HepG2 (cell line): ENCODE measurements around the gene TTC39B. TPM values are rescaled to one million over a fixed set of nuclear protein-coding genes. Genes with fewer than 3 reads are reported as not detected.

Experiments
- AHR ChIP-seq: IDR thresholded peaks from 2 replicates; pipeline ENCODE4 v1.6.1; 2018; ENCODE audit warnings: missing genetic modification reagents, missing compliant biosample characterization
- GTF3A ChIP-seq: sonication (generic); formaldehyde crosslinking; conservative IDR thresholded peaks from 2 replicates; pipeline ENCODE4 v1.4.0; 2020; ENCODE audit warnings: mild to moderate bottlenecking, missing genetic modification reagents
- HMGXB3 ChIP-seq: sonication (generic); formaldehyde crosslinking; IDR thresholded peaks from 2 replicates; pipeline ENCODE4 v1.4.0; 2020; ENCODE audit warnings: missing genetic modification reagents, borderline replicate concordance
- MLXIP ChIP-seq: sonication (generic); formaldehyde crosslinking; IDR thresholded peaks from 2 replicates; pipeline ENCODE4 v1.9.0; 2021; ENCODE audit warnings: missing genetic modification reagents, borderline replicate concordance
- NR2F6 ChIP-seq, 2 experiments: IDR thresholded peaks; 2 replicates each; pipeline ENCODE4 v1.6.1; 2016; ENCODE audit warnings: antibody characterized with exemption in 1 of 2, mild to moderate bottlenecking in 1 of 2
- SKI ChIP-seq: fragments of 450-650 bp; IDR thresholded peaks from one replicate; pipeline ENCODE4 v1.6.1; 2018; ENCODE audit warnings: mild to moderate bottlenecking; ENCODE audit not compliant: partially characterized antibody
- SP4 ChIP-seq: sonication (generic); formaldehyde crosslinking; IDR thresholded peaks from 2 replicates; pipeline ENCODE4 v1.8.1; 2023; ENCODE audit warnings: mild to moderate bottlenecking, missing genetic modification reagents
- YY1 ChIP-seq: IDR thresholded peaks from 2 replicates; pipeline ENCODE4 v1.6.1; 2011; ENCODE audit warnings: low read length, low read depth, moderate library complexity, mild to moderate bottlenecking; ENCODE audit not compliant: insufficient read depth, insufficient replicate concordance
- ZNF282 ChIP-seq: fragments of 450-650 bp; IDR thresholded peaks from 2 replicates; pipeline ENCODE4 v1.6.1; 2018; ENCODE audit not compliant: partially characterized antibody
- ZNF775 ChIP-seq: sonication (generic); formaldehyde crosslinking; IDR thresholded peaks from 2 replicates; pipeline ENCODE4 v1.4.0; 2020; ENCODE audit warnings: missing genetic modification reagents, mild to moderate bottlenecking, moderate library complexity, borderline replicate concordance
- polyA plus RNA-seq, 8 experiments: library from polyadenylated mRNA; depleted of rRNA in 3 of 8; stranded (reverse) in 7 of 8; unstranded in 1 of 8; fragments of >200 nt; fragmentation: Illumina TruSeq in 4 of 8; extraction: Trizol in 4 of 8; gene quantifications; 2 replicates each; pipeline versions ENCODE4 v1.2.1 to v1.2.3, GENCODE V29; 2011 to 2016; ENCODE audit warnings: low read depth in 4 of 8, missing spikeins in 1 of 8, mixed read lengths in 1 of 8; ENCODE audit not compliant: insufficient read depth in 1 of 8
- total RNA-seq, 5 experiments: library from RNA; depleted of rRNA; stranded (reverse); fragments of >200 nt; fragmentation: Illumina TruSeq; extraction: Trizol; gene quantifications; 2 replicates each; pipeline ENCODE4 v1.2.3, GENCODE V29; 2016; ENCODE audit warnings: low read depth in 1 of 5
- TF ChIP-seq, protein P1 (sequence below): sonication (generic); formaldehyde crosslinking; IDR thresholded peaks from 2 replicates; pipeline ENCODE4 v1.4.0; 2020; ENCODE audit warnings: mild to moderate bottlenecking, missing genetic modification reagents

The TTC39B gene
- total and polyA plus RNA-seq, 2 of the 13 experiments (the other 11 are each of a cell fraction or from before 2014, with no cell fraction given) = 14.3 to 19.4 TPM

- peak; percentile 78 for TF ChIP-seq YY1
- TF ChIP-seq SP4 (CRISPR knock-in tag) = peak; percentile 78
- TF ChIP-seq ZNF282 = no peak
- 0 out of 2 replicates have a peak, but pooled peaks have one; percentile 35 for TF ChIP-seq ZNF775 (CRISPR knock-in tag)
- no peak for TF ChIP-seq NR2F6 (IDR thresholded peaks at IDR 0.05)
- TF ChIP-seq NR2F6 (CRISPR knock-in tag; IDR thresholded peaks at IDR 0.05) = no peak
- TF ChIP-seq, protein P1, sequence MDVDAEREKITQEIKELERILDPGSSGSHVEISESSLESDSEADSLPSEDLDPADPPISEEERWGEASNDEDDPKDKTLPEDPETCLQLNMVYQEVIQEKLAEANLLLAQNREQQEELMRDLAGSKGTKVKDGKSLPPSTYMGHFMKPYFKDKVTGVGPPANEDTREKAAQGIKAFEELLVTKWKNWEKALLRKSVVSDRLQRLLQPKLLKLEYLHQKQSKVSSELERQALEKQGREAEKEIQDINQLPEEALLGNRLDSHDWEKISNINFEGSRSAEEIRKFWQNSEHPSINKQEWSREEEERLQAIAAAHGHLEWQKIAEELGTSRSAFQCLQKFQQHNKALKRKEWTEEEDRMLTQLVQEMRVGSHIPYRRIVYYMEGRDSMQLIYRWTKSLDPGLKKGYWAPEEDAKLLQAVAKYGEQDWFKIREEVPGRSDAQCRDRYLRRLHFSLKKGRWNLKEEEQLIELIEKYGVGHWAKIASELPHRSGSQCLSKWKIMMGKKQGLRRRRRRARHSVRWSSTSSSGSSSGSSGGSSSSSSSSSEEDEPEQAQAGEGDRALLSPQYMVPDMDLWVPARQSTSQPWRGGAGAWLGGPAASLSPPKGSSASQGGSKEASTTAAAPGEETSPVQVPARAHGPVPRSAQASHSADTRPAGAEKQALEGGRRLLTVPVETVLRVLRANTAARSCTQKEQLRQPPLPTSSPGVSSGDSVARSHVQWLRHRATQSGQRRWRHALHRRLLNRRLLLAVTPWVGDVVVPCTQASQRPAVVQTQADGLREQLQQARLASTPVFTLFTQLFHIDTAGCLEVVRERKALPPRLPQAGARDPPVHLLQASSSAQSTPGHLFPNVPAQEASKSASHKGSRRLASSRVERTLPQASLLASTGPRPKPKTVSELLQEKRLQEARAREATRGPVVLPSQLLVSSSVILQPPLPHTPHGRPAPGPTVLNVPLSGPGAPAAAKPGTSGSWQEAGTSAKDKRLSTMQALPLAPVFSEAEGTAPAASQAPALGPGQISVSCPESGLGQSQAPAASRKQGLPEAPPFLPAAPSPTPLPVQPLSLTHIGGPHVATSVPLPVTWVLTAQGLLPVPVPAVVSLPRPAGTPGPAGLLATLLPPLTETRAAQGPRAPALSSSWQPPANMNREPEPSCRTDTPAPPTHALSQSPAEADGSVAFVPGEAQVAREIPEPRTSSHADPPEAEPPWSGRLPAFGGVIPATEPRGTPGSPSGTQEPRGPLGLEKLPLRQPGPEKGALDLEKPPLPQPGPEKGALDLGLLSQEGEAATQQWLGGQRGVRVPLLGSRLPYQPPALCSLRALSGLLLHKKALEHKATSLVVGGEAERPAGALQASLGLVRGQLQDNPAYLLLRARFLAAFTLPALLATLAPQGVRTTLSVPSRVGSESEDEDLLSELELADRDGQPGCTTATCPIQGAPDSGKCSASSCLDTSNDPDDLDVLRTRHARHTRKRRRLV (CRISPR knock-in tag) = no peak
- peak; percentile 56; the same call in 1 of the 2 replicates for TF ChIP-seq MLXIP (CRISPR knock-in tag)
- peak; percentile 47 for TF ChIP-seq SKI
- TF ChIP-seq GTF3A (CRISPR knock-in tag) = no peak
- no peak for TF ChIP-seq AHR (CRISPR knock-in tag)
- TF ChIP-seq HMGXB3 = no peak
Observed at GRCh38 chr9:15306757-15307522, at the start of gene TTC39B (continued).
